Measurements from ENCODE around the gene MEF2C.

The MEF2C gene

DNA sequence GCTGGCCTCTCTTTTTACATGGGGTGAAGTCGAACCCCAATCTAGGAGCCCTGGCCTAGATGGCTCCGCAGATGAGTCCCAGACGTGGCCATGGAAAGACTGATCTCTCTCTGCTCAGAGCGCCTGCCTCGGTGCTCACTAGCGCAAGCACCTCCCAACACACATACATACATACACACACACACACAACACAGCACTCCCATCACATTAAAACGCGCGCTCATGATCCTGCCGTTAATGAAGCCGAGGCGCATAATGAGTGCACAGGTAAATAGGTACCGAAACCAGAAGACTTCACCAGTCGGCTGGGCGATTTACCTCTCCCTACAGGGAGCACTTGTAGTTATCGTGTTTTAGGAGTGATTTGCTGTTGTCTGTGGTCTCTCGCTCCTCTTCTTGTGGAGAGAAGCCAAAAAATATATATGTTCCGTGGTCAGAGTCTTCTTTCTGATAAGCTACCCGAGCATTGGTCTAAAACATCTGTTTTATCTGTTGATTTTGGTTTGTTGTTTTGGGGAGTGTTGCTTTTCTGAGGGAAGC lies 207.7 kb downstream of the MEF2C start:
- Mint-ChIP-seq H3K4me3 (peak overlapping the region; percentile 72 to 88), H3K9me3 (no peaks in the 10 kb centered on the region), H3K4me1 (peaks cover 64% of the 10 kb centered on the region), H3K27ac (peak overlapping the region in 1 of 2 donors; percentile 81), H3K27me3 (peaks cover 96% of the 10 kb centered on the region)
- peak in 1 of 2 donors; percentile 21 for DNase-seq
- ATAC-seq, result peak; percentile 45

DNA sequence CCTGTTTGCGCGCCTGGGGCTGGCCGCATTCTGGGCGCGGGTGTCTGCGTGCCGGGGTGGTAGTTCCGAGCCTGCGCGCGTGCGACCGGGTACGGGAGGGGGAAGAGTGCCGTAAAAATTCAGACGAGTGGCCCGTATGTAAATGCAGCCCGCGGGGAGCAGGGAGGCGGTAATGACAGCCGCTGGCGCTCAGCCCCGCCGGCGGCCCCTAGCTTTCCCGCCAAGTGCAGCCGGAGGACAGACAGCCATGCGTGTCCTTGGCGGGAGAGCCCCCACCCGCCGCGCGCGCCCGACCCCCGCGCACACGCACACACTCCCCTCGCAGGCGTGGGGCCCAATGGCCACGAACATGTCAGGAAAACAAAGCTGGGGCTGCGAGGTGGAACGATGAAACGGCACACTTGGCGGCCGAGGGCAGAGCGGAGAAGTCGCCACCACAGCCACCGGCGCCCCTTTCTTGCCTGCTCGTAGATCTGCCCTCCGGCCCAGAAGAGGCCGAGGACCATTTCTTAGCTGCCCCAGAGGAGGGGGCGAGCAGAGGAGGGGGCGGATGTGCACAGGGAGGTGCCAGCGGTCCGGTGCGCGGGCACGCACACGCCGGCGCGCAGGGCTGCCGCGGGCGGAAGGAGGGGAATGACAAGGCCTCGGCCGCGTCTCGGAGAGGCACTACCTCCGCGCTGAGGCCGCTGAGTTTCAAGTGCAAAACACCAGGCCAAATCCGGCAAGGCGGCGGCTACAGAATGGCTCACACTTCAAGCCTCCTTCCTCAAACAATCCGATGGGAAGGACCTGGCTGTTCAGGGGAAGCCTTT lies 208.4 kb downstream of the MEF2C start:
- peaks cover 58% of the 10 kb centered on the region for H3K4me1 Mint-ChIP-seq
- ATAC-seq (peak; percentile 88), DNase-seq (peak; percentile 63 to 73)
- peak overlapping the region; percentile 80 to 90 for H3K27ac Mint-ChIP-seq
- peak overlapping the region; percentile 72 to 88 for H3K4me3 Mint-ChIP-seq
- no peaks in the 10 kb centered on the region for H3K9me3 Mint-ChIP-seq
- H3K27me3 Mint-ChIP-seq, result peaks cover 96% of the 10 kb centered on the region

DNA sequence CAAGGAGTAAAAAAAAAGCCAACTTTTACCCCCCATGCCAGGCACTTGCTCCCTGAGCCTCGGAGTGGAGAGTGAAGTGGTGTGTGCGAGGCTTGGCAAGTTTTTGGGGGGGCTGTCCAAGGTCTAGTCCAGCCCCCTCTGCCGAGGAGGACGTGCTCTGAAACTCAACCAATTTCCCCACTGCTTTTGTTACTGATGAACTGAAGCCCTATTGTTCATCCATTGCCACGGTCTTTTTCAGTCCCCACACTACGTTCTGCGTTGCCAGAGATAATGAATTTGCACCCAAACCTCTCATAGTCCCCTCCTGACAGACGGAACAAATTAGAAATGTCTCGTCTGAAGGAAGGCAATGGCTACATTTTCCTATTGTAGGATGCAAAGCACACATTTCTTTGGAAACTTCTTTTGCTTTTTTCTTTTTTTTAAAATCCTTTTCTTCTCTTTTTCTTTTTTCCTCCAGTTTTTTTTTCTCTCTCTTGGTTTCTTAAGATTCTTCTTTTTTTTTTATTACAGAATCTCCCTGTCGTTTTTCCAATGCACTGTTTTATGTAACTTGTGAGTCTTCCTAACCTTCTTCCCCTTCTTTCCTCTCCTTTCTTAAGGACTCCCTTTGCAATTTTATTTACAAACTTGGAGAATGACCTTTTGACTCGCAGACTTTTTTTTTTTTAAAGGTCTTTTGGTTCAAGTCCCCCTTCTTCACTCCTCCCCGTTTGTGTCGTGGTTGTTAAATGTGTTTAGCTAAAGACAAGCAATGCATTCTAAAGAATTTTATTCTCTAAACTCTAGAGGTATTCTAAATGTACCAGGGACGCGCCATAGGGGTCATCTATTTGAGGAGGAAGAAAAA lies 209.5 kb downstream of the MEF2C start:
- H3K9me3 Mint-ChIP-seq, result no peaks in the 10 kb centered on the region
- H3K27me3 Mint-ChIP-seq, result peaks cover 96% of the 10 kb centered on the region
- ATAC-seq (no peak), DNase-seq (no peak)
- H3K4me1 Mint-ChIP-seq, result peaks cover 50% of the 10 kb centered on the region
- peak overlapping the region; percentile 81 to 88 for H3K4me3 Mint-ChIP-seq
- peak overlapping the region; percentile 9 to 80 for H3K27ac Mint-ChIP-seq

DNA sequence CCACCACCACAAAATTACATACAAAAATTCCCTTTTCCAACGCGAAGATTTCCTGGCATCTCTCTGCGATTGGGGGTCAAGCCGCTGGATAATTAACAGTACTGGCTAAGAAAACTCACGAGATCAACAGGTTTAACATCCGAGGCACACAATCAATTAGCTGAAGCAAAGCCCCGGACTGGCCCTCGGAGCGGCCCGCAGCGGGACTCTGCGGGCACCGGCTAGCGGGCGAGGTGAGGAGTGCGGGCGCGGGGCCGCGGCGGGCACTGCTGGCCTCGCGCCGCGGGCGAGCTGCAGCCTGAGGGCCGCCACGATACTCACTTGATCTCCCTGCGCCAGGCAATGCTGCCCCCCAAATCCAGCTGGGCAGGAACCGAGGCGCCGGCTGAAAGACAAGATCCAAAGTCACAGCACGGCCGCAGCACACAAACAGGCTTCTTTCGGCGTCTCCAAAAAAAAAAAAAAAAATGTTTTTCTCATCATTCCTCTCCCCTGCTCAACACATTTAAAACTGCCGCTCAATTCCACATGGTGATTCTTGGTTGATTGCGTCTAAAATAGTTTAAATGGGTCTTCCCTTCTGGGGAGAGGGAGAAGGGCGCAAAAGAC lies 210.2 kb downstream of the MEF2C start:
- ATAC-seq (no peak), DNase-seq (no peak)
- H3K27ac Mint-ChIP-seq, result no peak overlapping the region
- no peaks in the 10 kb centered on the region for H3K9me3 Mint-ChIP-seq
- peaks cover 96% of the 10 kb centered on the region for H3K27me3 Mint-ChIP-seq
- H3K4me1 Mint-ChIP-seq, result peaks cover 51% of the 10 kb centered on the region
- H3K4me3 Mint-ChIP-seq, result peak overlapping the region in 1 of 2 donors; percentile 8

DNA sequence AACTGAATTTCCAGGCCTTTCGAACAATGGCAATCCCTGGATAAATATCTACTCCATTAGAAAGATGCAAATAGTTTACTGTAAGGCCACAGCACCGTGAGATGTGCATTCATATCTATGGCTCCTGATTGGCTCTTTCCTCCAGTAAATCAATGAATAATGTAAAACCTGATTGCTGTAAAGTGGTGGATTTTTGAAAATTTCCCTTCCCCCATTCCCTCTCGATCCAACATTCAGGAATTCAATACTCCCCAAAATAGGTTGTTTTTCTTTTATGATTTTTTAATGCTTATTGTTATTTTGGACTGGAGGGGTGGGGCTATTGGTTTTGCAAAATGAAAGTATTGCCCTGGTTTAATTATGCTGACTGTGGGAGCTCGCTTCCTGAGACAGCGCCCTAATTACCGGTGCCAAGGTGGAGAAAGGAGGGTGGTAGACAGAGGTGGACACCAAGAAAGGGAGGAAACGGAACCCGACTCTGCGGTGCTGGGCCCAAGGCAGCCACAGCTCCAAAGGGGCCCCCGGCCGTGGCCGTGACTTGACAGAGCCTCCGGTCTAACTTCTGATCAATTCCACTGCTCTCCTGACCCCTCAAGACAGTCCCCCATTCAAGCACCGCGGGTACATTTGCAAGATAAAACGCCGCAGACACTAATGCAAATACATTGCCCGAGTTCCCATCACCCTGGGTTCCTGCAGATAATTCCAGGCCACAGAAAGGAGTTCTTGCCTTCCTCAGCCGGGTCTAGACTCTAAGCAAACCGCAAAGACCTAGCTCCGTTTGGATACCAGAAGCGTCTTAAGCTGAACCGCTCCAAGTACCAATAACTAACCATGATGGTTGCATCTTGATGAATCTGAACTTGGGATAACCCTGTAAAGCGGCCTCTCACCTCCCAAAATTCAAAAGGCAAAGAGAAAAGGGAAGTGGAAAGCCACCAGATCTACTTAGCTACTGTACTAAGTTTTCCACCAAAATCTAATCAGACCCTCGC lies 211.2 kb downstream of the MEF2C start:
- H3K27ac Mint-ChIP-seq, result no peak overlapping the region
- no peak for ATAC-seq
- no peaks in the 10 kb centered on the region for H3K9me3 Mint-ChIP-seq
- H3K4me3 Mint-ChIP-seq, result peak overlapping the region in 1 of 2 donors; percentile 37
- no peak for DNase-seq
- H3K27me3 Mint-ChIP-seq, result peaks cover 96% of the 10 kb centered on the region
- peaks cover 60% of the 10 kb centered on the region for H3K4me1 Mint-ChIP-seq

DNA sequence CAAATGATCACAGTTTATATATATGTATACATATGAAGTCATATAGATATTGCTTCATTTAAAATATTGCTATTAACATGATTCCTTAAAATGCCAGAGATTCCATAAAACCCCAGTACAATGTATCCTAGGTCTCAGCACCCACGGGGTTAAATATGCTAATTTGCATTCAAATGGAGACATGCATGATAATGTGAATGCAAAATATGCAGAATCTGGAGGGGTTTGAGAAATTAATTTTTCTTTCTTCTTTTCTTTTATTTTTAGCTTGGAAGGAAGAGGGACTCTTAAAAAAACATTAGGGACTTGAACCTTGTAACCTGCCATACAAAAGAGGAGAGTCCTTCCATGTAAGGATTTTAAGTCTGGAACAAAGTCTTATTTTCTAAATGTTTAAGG lies 211.9 kb downstream of the MEF2C start:
- Mint-ChIP-seq H3K4me3 (no peak overlapping the region), H3K27ac (no peak overlapping the region), H3K9me3 (no peaks in the 10 kb centered on the region), H3K4me1 (peaks cover 61% of the 10 kb centered on the region), H3K27me3 (peaks cover 96% of the 10 kb centered on the region)
- ATAC-seq, result no peak
- no peak for DNase-seq

DNA sequence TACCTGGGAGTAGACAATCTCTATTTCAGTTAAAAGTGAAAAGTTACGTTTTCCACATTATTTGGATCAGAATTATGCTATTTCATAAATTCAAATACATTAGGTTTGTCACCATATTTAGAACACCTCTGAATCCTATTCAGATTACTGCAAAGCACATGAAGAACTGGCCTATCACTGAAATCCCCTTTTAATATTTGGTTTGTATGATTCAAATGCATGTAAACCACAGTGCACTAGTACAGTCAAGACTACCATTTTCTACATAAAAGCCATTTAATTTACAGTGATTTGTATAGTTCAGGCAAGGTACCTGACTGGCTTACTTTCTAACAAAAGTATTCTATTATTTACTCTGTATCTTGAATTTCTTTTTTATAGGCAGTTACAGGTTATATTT lies 212.5 kb downstream of the MEF2C start:
- ATAC-seq, result no peak

DNA sequence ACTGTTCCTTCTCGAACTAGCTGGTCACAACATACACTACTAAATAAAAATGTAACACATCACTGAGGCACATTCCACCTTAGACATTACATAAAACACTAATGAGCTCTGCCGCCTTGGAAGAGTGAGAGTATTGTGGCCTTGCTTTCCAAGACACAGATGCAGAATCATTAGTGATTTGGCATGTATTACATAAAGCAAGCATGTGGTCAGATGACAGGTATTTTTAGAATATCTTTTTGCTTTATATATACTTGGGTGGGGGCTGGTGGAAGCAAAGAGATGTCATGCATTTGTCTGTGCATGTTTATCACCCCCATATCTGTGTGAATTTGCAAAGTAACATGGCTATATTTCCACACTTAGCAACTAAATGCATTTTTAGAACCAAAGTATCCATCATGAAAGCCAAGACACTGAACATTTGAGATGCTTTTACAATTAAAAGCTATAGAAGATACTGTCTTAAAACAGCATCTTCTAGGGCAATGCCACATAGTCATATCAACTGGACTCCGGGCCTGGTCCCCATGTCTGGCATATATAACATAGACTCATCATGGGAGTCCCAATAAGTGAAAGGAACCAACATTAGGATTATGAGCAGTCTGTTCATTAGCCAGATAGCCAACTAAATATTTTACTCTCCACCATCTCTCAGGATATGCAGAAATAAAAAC lies 213.5 kb downstream of the MEF2C start:
- Mint-ChIP-seq H3K27ac (no peak overlapping the region), H3K27me3 (peaks cover 93% of the 10 kb centered on the region), H3K4me1 (peaks cover 50% of the 10 kb centered on the region), H3K9me3 (no peaks in the 10 kb centered on the region), H3K4me3 (no peak overlapping the region)
- no peak for ATAC-seq
- no peak for DNase-seq

More for the DNA sequence above, 212.5 kb downstream of the MEF2C start:
- Mint-ChIP-seq H3K9me3 (no peaks in the 10 kb centered on the region), H3K27me3 (peaks cover 96% of the 10 kb centered on the region), H3K4me3 (no peak overlapping the region), H3K4me1 (peaks cover 60% of the 10 kb centered on the region), H3K27ac (no peak overlapping the region)
- no peak for DNase-seq

DNA sequence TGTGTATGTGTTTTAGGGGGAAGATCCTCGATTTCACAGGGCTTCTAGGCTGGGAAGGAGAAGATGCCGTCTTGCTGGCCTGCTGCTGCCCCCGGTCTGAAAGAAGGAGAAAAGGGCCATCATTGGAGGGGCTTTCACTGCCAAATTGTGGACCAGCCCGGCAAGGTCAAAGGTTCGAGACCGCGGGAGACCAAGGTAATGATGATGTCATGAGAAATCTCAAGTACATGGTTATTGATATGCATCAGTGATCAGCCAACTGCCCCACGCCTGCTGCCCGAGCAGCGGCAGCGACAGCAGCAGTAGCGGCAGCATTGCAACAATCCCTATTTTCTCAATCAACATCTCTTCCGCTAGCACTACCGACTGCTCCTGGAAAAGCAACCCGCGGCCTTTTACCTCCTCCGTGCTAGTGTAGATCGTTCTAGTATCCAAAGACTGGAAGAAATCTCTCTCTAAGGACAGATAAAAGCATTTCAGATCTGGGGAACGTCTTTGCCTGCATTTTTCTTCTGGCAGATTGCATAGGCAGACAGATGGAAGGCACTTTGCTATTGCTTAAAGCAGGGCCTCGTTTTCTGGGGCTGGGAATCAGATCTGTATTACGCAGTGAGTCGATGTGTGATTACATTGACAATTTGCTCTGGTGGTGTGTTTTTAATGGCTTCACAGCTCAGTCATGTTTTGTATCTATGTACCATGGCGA lies 215.3 kb downstream of the MEF2C start:
- H3K27ac Mint-ChIP-seq, result no peak overlapping the region

More for the DNA sequence above, 215.3 kb downstream of the MEF2C start:
- H3K9me3 Mint-ChIP-seq, result no peaks in the 10 kb centered on the region
- peak overlapping the region; percentile 83 to 88 for H3K4me3 Mint-ChIP-seq
- peaks cover 34% of the 10 kb centered on the region for H3K4me1 Mint-ChIP-seq
- DNase-seq (peak in 1 of 2 donors; percentile 7), ATAC-seq (no peak)
- peaks cover 93% of the 10 kb centered on the region for H3K27me3 Mint-ChIP-seq
